Measurements from ENCODE around the gene EXOC6. TPM values are rescaled to one million over a fixed set of nuclear protein-coding genes. Genes with fewer than 3 reads are reported as not detected.
A peak's percentile ranks its signal among the peaks of the same experiment; 100 is the strongest.

Gene EXOC6
- total RNA-seq, 1 donor: 13.5 TPM

DNA sequence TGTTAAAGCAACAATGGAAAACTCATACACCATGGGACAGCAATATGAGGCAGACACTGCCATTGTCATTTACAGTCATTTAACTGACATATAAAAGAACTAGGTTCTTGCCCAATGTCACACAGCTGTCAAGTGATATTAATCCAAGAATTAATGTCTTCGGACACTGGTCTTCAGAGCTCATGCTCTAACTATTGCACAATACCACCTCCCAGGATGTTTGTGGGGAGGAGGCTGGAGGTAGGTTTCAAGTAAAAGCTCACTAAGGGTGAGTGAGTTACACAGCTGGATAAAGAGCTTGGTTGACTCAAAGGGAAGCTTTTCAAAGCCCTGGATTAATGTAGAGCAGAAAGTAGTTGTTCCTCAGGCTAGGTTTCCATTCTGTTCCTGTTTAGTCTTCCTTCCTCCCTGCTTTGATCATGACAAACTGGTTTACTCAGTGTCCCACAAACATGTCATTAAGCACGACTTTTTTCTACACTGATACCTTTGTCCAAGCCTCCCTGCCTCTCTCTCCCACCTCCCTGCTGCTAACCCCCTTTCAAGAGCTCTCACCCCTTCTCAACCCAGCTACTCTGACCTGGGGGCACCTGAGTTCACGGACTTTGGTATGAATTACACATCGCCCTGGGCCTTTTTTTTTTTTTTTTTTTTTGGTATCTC is 987 bp upstream of the EXOC6 start:
- H3K27me3 ChIP-seq (ENCODE audit: insufficient read depth, low read length): no peaks in the 10 kb centered on the region
- no peak overlapping the region for H3K4me3 ChIP-seq (ENCODE audit: low read length)
- H3K4me1 ChIP-seq (ENCODE audit: insufficient read depth, low read length): peaks cover 51% of the 10 kb centered on the region
- H3K9me3 ChIP-seq (ENCODE audit: low read depth, low read length): no peaks in the 10 kb centered on the region

DNA sequence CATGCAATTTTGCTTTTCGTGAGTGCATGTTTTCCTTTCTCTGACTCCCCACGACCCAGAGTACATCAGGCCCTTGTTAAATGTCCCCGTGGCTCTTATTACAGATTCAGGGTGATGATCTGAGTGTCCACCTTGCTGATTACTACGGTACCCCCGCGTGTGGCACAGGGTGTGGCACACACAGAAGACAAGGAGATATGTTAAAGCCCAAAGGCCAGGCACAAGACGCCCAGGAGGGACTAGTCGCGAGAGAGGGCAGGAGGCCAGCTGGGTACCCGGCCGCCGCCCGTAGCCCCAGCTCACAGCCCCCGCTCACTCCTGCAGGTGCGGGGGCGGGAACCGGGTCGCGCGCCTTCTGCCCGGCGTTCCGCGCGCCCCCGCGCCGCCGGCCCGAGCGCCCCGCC is 281 bp upstream of the EXOC6 start:
- H3K4me3 ChIP-seq (ENCODE audit: low read length): peak overlapping the region; percentile 76
- no peaks in the 10 kb centered on the region for H3K9me3 ChIP-seq (ENCODE audit: low read depth, low read length)
- peaks cover 51% of the 10 kb centered on the region for H3K4me1 ChIP-seq (ENCODE audit: insufficient read depth, low read length)
- H3K27me3 ChIP-seq (ENCODE audit: insufficient read depth, low read length): no peaks in the 10 kb centered on the region

GRCh38 chr10:92849234-92849525 is 860 bp downstream of the EXOC6 start:
- H3K4me3 ChIP-seq (ENCODE audit: low read length): peak overlapping the region; percentile 76
- H3K4me1 ChIP-seq (ENCODE audit: insufficient read depth, low read length): peaks cover 48% of the 10 kb centered on the region
- H3K9me3 ChIP-seq (ENCODE audit: low read depth, low read length): no peaks in the 10 kb centered on the region
- no peaks in the 10 kb centered on the region for H3K27me3 ChIP-seq (ENCODE audit: insufficient read depth, low read length)

DNA sequence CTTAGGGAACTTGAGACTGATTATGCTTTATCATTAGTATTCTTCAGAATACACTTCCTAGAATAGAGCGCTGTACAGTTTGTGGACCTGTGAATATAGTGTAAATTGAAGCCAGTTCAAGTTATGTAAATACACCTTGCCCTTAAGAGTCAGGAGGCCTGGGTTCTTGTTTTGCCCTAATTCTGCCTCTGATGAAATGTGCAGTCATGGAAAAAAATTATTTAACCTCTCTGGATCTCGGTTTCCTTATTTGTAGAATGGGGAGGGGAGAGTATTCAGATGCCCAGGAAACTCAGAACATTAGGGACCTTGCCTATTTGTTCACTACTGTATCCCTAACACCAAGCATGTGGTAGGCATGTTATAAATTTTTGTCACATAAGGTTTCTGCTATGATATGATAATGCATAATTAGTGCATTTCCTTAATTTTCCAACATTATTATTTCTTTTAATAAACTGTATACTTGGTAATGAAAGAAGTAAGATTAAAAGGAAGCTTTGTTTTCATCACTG is 1.3 kb downstream of the EXOC6 start:
- Histone ChIP-seq H3K9me3 (ENCODE audit: low read depth, low read length) (no peaks in the 10 kb centered on the region), H3K4me3 (ENCODE audit: low read length) (peak overlapping the region; percentile 76), H3K4me1 (ENCODE audit: insufficient read depth, low read length) (peaks cover 44% of the 10 kb centered on the region), H3K27me3 (ENCODE audit: insufficient read depth, low read length) (no peaks in the 10 kb centered on the region)

DNA sequence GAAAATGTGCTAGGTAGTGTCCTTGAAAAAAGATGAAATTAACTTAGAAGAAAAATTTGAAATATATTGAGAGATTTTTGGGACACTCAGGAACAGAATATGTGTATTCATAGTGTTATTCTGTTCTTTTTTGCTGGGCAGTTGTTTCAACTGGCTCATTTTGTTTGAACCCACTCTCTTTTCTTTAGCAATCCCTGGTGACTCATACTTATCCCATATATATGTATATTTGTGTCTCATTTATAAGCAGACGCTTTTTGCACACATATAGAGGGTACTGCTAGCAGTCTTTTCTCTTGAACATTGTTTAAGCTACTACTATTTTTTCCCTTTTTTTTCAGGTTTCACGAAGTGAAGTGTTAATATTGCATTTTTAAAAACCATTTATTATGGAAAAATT is 1.9 kb downstream of the EXOC6 start:
- Histone ChIP-seq H3K4me1 (ENCODE audit: insufficient read depth, low read length) (peaks cover 38% of the 10 kb centered on the region), H3K27me3 (ENCODE audit: insufficient read depth, low read length) (no peaks in the 10 kb centered on the region), H3K4me3 (ENCODE audit: low read length) (no peak overlapping the region), H3K9me3 (ENCODE audit: low read depth, low read length) (no peaks in the 10 kb centered on the region)

GRCh38 chr10:92851003-92851402 is 2.7 kb downstream of the EXOC6 start:
- Histone ChIP-seq H3K9me3 (ENCODE audit: low read depth, low read length) (no peaks in the 10 kb centered on the region), H3K4me3 (ENCODE audit: low read length) (no peak overlapping the region), H3K27me3 (ENCODE audit: insufficient read depth, low read length) (no peaks in the 10 kb centered on the region), H3K4me1 (ENCODE audit: insufficient read depth, low read length) (peaks cover 30% of the 10 kb centered on the region)

DNA sequence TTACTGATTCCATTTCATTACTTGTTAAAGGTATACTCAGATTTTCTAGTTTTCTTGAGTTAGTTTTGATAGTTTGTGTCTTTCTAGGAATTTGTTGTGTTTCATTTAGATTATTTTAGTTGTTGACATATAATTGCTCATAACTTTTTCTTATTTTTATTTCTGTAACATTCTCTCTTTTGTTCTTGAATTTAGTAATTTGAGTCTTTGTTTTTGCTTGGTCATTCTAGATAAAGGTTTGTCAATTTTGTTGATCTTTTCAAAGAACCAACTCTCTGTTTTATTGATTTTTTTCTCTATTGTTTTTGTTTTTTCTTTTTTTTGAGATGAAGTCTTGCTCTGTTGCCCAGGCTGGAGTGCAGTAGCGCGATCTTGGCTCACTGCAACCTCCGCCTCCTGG is 7.2 kb downstream of the EXOC6 start:
- Histone ChIP-seq H3K9me3 (ENCODE audit: low read depth, low read length) (peaks cover 35% of the 10 kb centered on the region), H3K4me1 (ENCODE audit: insufficient read depth, low read length) (no peaks in the 10 kb centered on the region), H3K4me3 (ENCODE audit: low read length) (no peak overlapping the region), H3K27me3 (ENCODE audit: insufficient read depth, low read length) (no peaks in the 10 kb centered on the region)

GRCh38 chr10:92857904-92858514 is 9.7 kb downstream of the EXOC6 start:
- H3K27me3 ChIP-seq (ENCODE audit: insufficient read depth, low read length): no peaks in the 10 kb centered on the region
- no peak overlapping the region for H3K4me3 ChIP-seq (ENCODE audit: low read length)
- peaks cover 3% of the 10 kb centered on the region for H3K4me1 ChIP-seq (ENCODE audit: insufficient read depth, low read length)
- peaks cover 35% of the 10 kb centered on the region for H3K9me3 ChIP-seq (ENCODE audit: low read depth, low read length)

GRCh38 chr10:92867235-92867634 is 18.9 kb downstream of the EXOC6 start:
- Histone ChIP-seq H3K9me3 (ENCODE audit: low read depth, low read length) (no peaks in the 10 kb centered on the region), H3K27me3 (ENCODE audit: insufficient read depth, low read length) (no peaks in the 10 kb centered on the region), H3K4me1 (ENCODE audit: insufficient read depth, low read length) (peaks cover 15% of the 10 kb centered on the region), H3K4me3 (ENCODE audit: low read length) (no peak overlapping the region)

GRCh38 chr10:92868036-92868435 is 19.7 kb downstream of the EXOC6 start:
- H3K27me3 ChIP-seq (ENCODE audit: insufficient read depth, low read length): no peaks in the 10 kb centered on the region
- H3K9me3 ChIP-seq (ENCODE audit: low read depth, low read length): no peaks in the 10 kb centered on the region
- H3K4me1 ChIP-seq (ENCODE audit: insufficient read depth, low read length): peaks cover 16% of the 10 kb centered on the region
- H3K4me3 ChIP-seq (ENCODE audit: low read length): no peak overlapping the region

DNA sequence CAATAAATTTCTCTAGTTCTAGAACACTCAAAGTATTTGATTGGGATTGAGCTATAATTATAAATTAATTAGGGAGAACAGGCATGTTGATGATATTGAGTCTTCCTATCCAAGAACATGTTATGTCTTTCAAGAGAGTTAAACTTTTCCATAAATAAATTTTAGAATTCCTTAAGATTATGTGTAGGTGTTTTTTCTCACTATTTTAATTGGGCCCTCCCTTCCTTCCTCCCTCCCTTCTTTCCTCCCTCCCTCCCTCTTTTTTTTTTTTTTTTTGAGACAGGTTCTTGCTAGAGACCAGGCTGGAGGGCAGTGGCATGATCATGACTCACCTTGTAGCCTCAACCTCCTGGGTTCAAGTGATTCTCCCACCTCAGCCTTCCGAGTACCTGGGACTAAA is 20.2 kb downstream of the EXOC6 start:
- H3K4me3 ChIP-seq (ENCODE audit: low read length): no peak overlapping the region
- no peaks in the 10 kb centered on the region for H3K27me3 ChIP-seq (ENCODE audit: insufficient read depth, low read length)
- peaks cover 18% of the 10 kb centered on the region for H3K4me1 ChIP-seq (ENCODE audit: insufficient read depth, low read length)
- no peaks in the 10 kb centered on the region for H3K9me3 ChIP-seq (ENCODE audit: low read depth, low read length)

- Histone ChIP-seq H3K27me3 (ENCODE audit: insufficient read depth, low read length) (no peaks in the 10 kb centered on the region), H3K4me3 (ENCODE audit: low read length) (no peak overlapping the region), H3K4me1 (ENCODE audit: insufficient read depth, low read length) (peaks cover 26% of the 10 kb centered on the region), H3K9me3 (ENCODE audit: low read depth, low read length) (no peaks in the 10 kb centered on the region)
These were observed 24.7 kb downstream of the EXOC6 start for GRCh38 chr10:92873029-92873428.

DNA sequence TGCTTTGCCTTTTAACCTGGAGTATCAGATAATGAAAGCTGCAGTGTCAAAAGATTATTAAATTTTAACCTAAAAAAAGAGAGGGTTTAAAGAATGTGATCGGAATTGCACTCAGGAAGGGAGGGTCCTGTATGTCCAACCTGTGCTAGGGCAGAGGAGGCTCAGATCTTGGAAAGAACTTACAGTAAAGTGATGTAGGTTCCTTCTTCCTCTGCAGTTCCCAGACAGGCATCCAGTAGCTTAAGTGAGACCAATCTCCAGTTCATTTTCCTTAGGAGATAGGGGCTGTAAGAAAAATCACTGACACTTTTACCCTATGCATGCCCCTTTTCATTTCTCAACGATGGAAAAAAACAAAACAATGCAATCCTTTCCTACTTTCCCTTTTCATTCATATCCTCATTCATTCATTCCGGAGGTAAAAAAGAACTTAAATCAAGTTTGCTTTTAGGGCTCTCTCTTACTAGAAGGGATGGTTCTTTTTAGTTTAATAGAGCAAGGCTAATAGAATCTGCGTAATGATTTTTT is 28.3 kb downstream of the EXOC6 start:
- Histone ChIP-seq H3K4me3 (ENCODE audit: low read length) (no peak overlapping the region), H3K4me1 (ENCODE audit: insufficient read depth, low read length) (peaks cover 11% of the 10 kb centered on the region), H3K27me3 (ENCODE audit: insufficient read depth, low read length) (no peaks in the 10 kb centered on the region), H3K9me3 (ENCODE audit: low read depth, low read length) (no peaks in the 10 kb centered on the region)

- Histone ChIP-seq H3K9me3 (ENCODE audit: low read depth, low read length) (no peaks in the 10 kb centered on the region), H3K27me3 (ENCODE audit: insufficient read depth, low read length) (no peaks in the 10 kb centered on the region), H3K4me3 (ENCODE audit: low read length) (no peak overlapping the region), H3K4me1 (ENCODE audit: insufficient read depth, low read length) (peaks cover 8% of the 10 kb centered on the region)
These were observed 32.0 kb downstream of the EXOC6 start for GRCh38 chr10:92880233-92880861.

- Histone ChIP-seq H3K4me3 (ENCODE audit: low read length) (no peak overlapping the region), H3K4me1 (ENCODE audit: insufficient read depth, low read length) (peaks cover 8% of the 10 kb centered on the region), H3K27me3 (ENCODE audit: insufficient read depth, low read length) (no peaks in the 10 kb centered on the region), H3K9me3 (ENCODE audit: low read depth, low read length) (no peaks in the 10 kb centered on the region)
These were observed 32.6 kb downstream of the EXOC6 start for GRCh38 chr10:92880917-92881316.
